ENCODE data around the gene PRR15.

PRR15 gene

GRCh38 chr7:29561271-29561670 is 2.4 kb upstream of the PRR15 start:
- no peaks in the 10 kb centered on the region for H3K9me3 Mint-ChIP-seq
- peaks cover 14% of the 10 kb centered on the region for H3K4me1 Mint-ChIP-seq (ENCODE audit: low read depth)
- H3K4me3 Mint-ChIP-seq: no peak overlapping the region
- no peak overlapping the region for H3K27ac Mint-ChIP-seq
- H3K27me3 Mint-ChIP-seq (ENCODE audit: low read depth): peaks cover 75% of the 10 kb centered on the region
- H3K36me3 Mint-ChIP-seq (ENCODE audit: low read depth): peaks cover 3% of the 10 kb centered on the region

- no peak overlapping the region for H3K4me3 Mint-ChIP-seq
- H3K4me1 Mint-ChIP-seq (ENCODE audit: low read depth): peaks cover 14% of the 10 kb centered on the region
- no peak overlapping the region for H3K27ac Mint-ChIP-seq
- peaks cover 82% of the 10 kb centered on the region for H3K27me3 Mint-ChIP-seq (ENCODE audit: low read depth)
- peaks cover 3% of the 10 kb centered on the region for H3K36me3 Mint-ChIP-seq (ENCODE audit: low read depth)
- H3K9me3 Mint-ChIP-seq: no peaks in the 10 kb centered on the region
Observed at GRCh38 chr7:29562307-29562706, 1.3 kb upstream of the PRR15 start.

GRCh38 chr7:29564496-29565223 is 1.0 kb downstream of the PRR15 start:
- Mint-ChIP-seq H3K4me3 (peak overlapping the region; percentile 79), H3K36me3 (ENCODE audit: low read depth) (peaks cover 3% of the 10 kb centered on the region), H3K27ac (no peak overlapping the region), H3K27me3 (ENCODE audit: low read depth) (peaks cover 84% of the 10 kb centered on the region), H3K4me1 (ENCODE audit: low read depth) (peaks cover 14% of the 10 kb centered on the region), H3K9me3 (no peaks in the 10 kb centered on the region)

- H3K27me3 Mint-ChIP-seq (ENCODE audit: low read depth): peaks cover 84% of the 10 kb centered on the region
- H3K4me3 Mint-ChIP-seq: peak overlapping the region; percentile 10
- peaks cover 3% of the 10 kb centered on the region for H3K36me3 Mint-ChIP-seq (ENCODE audit: low read depth)
- peaks cover 14% of the 10 kb centered on the region for H3K4me1 Mint-ChIP-seq (ENCODE audit: low read depth)
- H3K27ac Mint-ChIP-seq: no peak overlapping the region
- H3K9me3 Mint-ChIP-seq: no peaks in the 10 kb centered on the region
Observed at GRCh38 chr7:29565224-29565630, 1.6 kb downstream of the PRR15 start.

GRCh38 chr7:29565634-29565981 is 2.0 kb downstream of the PRR15 start:
- peak overlapping the region; percentile 10 for H3K4me3 Mint-ChIP-seq
- H3K4me1 Mint-ChIP-seq (ENCODE audit: low read depth): peaks cover 14% of the 10 kb centered on the region
- H3K27ac Mint-ChIP-seq: no peak overlapping the region
- H3K9me3 Mint-ChIP-seq: no peaks in the 10 kb centered on the region
- H3K27me3 Mint-ChIP-seq (ENCODE audit: low read depth): peaks cover 80% of the 10 kb centered on the region
- peaks cover 3% of the 10 kb centered on the region for H3K36me3 Mint-ChIP-seq (ENCODE audit: low read depth)

DNA sequence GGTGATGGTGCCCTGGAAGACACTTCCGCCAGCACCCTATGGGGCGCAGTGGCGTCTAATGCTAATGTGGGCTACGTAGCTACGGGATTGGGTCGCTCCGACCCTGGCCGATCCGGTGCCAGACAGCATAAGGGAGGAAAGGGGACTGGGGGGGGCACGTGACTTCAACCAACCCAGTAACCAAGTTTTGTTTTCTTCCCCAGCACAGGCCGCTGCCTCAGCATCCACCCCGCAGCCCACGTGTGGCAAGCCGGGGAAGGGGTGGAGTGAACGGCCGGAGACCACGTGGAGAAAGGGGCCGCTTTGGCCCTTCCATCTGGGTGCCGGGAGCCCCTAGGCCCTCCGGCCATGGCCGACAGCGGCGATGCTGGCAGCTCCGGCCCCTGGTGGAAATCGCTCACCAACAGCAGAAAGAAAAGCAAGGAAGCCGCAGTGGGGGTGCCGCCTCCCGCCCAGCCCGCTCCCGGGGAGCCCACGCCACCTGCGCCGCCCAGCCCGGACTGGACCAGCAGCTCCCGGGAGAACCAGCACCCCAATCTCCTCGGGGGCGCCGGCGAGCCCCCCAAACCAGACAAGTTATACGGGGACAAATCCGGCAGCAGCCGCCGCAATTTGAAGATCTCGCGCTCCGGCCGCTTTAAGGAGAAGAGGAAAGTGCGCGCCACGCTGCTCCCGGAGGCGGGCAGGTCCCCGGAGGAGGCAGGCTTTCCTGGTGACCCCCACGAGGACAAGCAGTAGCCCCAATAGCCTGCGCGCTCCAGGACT is 2.5 kb downstream of the PRR15 start:
- Mint-ChIP-seq H3K9me3 (no peaks in the 10 kb centered on the region), H3K27ac (no peak overlapping the region), H3K36me3 (ENCODE audit: low read depth) (peaks cover 3% of the 10 kb centered on the region), H3K4me1 (ENCODE audit: low read depth) (peaks cover 14% of the 10 kb centered on the region), H3K27me3 (ENCODE audit: low read depth) (peaks cover 78% of the 10 kb centered on the region), H3K4me3 (no peak overlapping the region)

DNA sequence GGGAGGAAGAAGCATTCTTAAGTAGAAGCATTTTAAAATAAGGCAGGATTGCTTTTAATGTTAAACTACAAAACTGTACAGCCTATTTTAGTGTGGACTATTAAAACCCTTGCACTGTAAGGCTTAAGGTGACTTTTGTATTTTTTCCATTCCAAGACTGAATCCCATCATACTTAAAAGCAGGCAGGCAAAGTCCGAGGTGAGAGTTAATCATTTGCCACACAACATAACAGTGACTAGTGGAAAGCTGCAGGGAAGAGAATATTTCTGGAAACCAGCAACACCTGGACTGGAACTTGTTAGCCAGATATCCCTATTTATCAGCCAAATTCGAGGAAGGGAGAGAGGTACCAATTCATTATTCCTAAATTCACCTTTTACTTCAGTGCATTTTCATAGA is 3.5 kb downstream of the PRR15 start:
- H3K27me3 Mint-ChIP-seq (ENCODE audit: low read depth): peaks cover 69% of the 10 kb centered on the region
- no peaks in the 10 kb centered on the region for H3K9me3 Mint-ChIP-seq
- peaks cover 3% of the 10 kb centered on the region for H3K36me3 Mint-ChIP-seq (ENCODE audit: low read depth)
- H3K27ac Mint-ChIP-seq: no peak overlapping the region
- no peak overlapping the region for H3K4me3 Mint-ChIP-seq
- H3K4me1 Mint-ChIP-seq (ENCODE audit: low read depth): peaks cover 14% of the 10 kb centered on the region

DNA sequence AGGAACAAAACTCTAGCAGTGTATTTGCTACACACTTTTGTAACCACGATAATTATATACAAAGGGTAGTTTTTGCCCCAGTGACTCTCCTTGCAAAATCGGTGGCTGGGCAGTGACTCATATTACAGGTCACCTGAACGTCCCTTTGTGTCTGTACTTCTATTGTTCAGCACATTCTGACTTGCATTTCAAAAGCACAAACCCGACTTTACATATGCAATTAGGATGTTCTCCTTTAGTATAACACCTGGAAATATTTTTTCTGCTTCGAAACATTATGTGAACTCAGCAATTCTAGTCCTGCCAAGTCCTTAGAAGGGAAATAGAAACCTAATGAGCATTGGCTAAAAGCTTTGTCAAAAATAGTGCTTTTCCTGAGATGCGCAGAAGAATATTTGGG is 6.0 kb downstream of the PRR15 start:
- peaks cover under 1% of the 10 kb centered on the region for H3K36me3 Mint-ChIP-seq (ENCODE audit: low read depth)
- H3K9me3 Mint-ChIP-seq: no peaks in the 10 kb centered on the region
- peaks cover 8% of the 10 kb centered on the region for H3K4me1 Mint-ChIP-seq (ENCODE audit: low read depth)
- H3K27ac Mint-ChIP-seq: no peak overlapping the region
- H3K4me3 Mint-ChIP-seq: no peak overlapping the region
- peaks cover 49% of the 10 kb centered on the region for H3K27me3 Mint-ChIP-seq (ENCODE audit: low read depth)

DNA sequence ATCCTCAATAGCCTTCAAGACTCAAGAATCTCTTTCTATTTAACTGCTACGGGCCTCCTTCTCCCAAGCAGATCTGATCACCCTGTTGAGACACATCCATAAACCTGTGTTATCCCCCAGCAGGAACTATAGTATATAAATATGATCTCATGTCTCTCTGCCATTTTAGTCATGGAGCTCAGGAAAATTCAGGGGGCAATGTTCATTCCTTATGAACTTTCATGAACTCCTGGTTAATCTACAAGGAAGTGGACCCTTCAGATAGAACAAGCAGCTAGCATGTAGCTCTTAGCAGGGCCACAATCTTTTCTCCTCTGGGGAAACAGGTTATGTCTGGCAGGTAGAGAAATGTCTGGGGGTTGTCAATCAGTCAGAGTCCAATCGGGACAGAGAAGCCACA is 8.9 kb downstream of the PRR15 start:
- no peak overlapping the region for H3K27ac Mint-ChIP-seq
- H3K27me3 Mint-ChIP-seq (ENCODE audit: low read depth): peaks cover 22% of the 10 kb centered on the region
- H3K36me3 Mint-ChIP-seq (ENCODE audit: low read depth): no peaks in the 10 kb centered on the region
- H3K9me3 Mint-ChIP-seq: peaks cover 8% of the 10 kb centered on the region
- no peak overlapping the region for H3K4me3 Mint-ChIP-seq
- H3K4me1 Mint-ChIP-seq (ENCODE audit: low read depth): no peaks in the 10 kb centered on the region

DNA sequence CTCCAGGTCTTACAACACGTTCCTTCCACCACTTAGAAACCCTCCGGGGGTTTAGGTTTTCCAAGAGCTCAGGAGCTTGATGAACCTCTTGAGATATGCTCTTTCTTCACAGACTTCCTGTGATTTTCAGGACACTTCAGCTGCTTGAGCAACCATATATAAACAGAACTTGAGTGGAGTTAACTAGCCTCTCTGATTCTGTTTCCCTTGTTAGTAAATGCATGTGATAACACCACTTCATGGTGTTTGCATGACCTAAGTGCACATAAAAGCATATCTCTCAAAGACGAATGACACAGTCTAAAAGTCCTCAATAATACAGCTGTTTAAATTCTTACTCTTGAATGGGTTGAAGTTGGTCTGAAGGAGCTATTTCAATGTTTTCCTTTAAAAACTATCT is 9.9 kb downstream of the PRR15 start:
- Mint-ChIP-seq H3K4me3 (no peak overlapping the region), H3K27me3 (ENCODE audit: low read depth) (peaks cover 13% of the 10 kb centered on the region), H3K27ac (no peak overlapping the region), H3K9me3 (peaks cover 13% of the 10 kb centered on the region), H3K4me1 (ENCODE audit: low read depth) (no peaks in the 10 kb centered on the region), H3K36me3 (ENCODE audit: low read depth) (no peaks in the 10 kb centered on the region)

DNA sequence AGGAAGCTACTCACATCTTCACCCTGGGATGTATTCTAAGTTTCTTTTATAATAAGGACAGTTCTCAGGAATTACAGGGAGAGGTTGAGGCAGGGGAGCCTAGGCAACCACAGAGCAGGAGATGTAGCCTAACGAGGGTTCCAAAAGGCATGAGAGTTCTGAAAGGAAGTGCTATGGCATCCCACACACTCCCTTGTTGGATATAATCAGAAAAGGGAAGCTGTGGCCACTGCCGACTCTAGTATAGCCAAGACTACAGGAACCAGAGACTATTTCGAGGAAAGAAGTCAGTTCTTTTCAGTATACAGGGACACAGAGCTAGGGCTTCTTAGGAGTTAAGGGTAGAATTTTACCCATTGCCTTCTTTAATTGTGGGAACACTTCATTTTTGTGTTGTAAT is 11.0 kb downstream of the PRR15 start:
- no peaks in the 10 kb centered on the region for H3K4me1 Mint-ChIP-seq (ENCODE audit: low read depth)
- H3K4me3 Mint-ChIP-seq: no peak overlapping the region
- H3K27ac Mint-ChIP-seq: no peak overlapping the region
- H3K9me3 Mint-ChIP-seq: peaks cover 13% of the 10 kb centered on the region
- peaks cover 5% of the 10 kb centered on the region for H3K27me3 Mint-ChIP-seq (ENCODE audit: low read depth)
- H3K36me3 Mint-ChIP-seq (ENCODE audit: low read depth): no peaks in the 10 kb centered on the region

- Mint-ChIP-seq H3K4me3 (no peak overlapping the region), H3K4me1 (ENCODE audit: low read depth) (peaks cover 5% of the 10 kb centered on the region), H3K27me3 (ENCODE audit: low read depth) (peaks cover 7% of the 10 kb centered on the region), H3K9me3 (no peaks in the 10 kb centered on the region), H3K36me3 (ENCODE audit: low read depth) (no peaks in the 10 kb centered on the region), H3K27ac (no peak overlapping the region)
Observed at GRCh38 chr7:29587195-29587808, 23.7 kb downstream of the PRR15 start.

DNA sequence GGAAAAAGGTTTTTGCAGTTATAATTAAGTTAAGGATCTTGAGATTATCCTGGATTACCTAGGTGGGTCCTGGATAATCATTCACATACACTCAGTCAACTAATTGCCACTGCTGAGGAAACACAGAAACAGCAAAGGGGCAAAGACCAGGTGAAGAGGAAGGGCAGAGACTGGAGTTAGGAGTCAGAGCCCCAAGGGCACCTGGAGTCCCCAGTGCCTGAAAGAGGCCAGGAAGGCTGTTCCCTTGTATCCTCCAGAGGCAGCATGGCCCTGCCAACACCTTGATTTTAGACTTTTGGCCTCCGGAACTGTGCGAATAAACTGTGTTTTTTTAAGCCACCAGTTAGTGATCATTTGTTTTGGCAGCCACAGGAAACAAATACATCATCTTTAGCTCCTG is 24.6 kb downstream of the PRR15 start:
- Mint-ChIP-seq H3K4me1 (ENCODE audit: low read depth) (peaks cover 5% of the 10 kb centered on the region), H3K9me3 (no peaks in the 10 kb centered on the region), H3K27me3 (ENCODE audit: low read depth) (peaks cover 7% of the 10 kb centered on the region), H3K27ac (no peak overlapping the region), H3K4me3 (no peak overlapping the region), H3K36me3 (ENCODE audit: low read depth) (no peaks in the 10 kb centered on the region)

- Mint-ChIP-seq H3K4me1 (ENCODE audit: low read depth) (peaks cover 5% of the 10 kb centered on the region), H3K4me3 (no peak overlapping the region)
Observed at GRCh38 chr7:29588900-29589696, 25.5 kb downstream of the PRR15 start.

More at GRCh38 chr7:29588900-29589696, 25.5 kb downstream of the PRR15 start:
- Mint-ChIP-seq H3K9me3 (no peaks in the 10 kb centered on the region), H3K27ac (no peak overlapping the region), H3K36me3 (ENCODE audit: low read depth) (no peaks in the 10 kb centered on the region), H3K27me3 (ENCODE audit: low read depth) (peaks cover 7% of the 10 kb centered on the region)
